ENCODE data around the gene MAPK8. TPM values are rescaled to one million over a fixed set of nuclear protein-coding genes. Genes with fewer than 3 reads are reported as not detected.

The MAPK8 gene
- total and polyA plus RNA-seq, 9 of the 15 experiments (the other 6 are each of a cell fraction or from before 2014, with no cell fraction given): 6.4 to 159 (median 71.0) TPM

GRCh38 chr10:48468130-48468790 is 161.8 kb downstream of the MAPK8 start (continued):
- TF ChIP-seq ZNF318 (IDR thresholded peaks at IDR 0.05; ENCODE audit: borderline replicate concordance in 1 of 2, low read depth in 1 of 2): no peak
- TF ChIP-seq MEF2D (tag; conservative IDR thresholded peaks at IDR 0.05; ENCODE audit: low read depth): no peak
- TF ChIP-seq, protein P1, sequence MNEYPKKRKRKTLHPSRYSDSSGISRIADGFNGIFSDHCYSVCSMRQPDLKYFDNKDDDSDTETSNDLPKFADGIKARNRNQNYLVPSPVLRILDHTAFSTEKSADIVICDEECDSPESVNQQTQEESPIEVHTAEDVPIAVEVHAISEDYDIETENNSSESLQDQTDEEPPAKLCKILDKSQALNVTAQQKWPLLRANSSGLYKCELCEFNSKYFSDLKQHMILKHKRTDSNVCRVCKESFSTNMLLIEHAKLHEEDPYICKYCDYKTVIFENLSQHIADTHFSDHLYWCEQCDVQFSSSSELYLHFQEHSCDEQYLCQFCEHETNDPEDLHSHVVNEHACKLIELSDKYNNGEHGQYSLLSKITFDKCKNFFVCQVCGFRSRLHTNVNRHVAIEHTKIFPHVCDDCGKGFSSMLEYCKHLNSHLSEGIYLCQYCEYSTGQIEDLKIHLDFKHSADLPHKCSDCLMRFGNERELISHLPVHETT (CRISPR knock-in tag; conservative IDR thresholded peaks at IDR 0.05 in 1 of 2, IDR thresholded peaks at IDR 0.05 in 1 of 2): no peak
- TF ChIP-seq, protein P2, sequence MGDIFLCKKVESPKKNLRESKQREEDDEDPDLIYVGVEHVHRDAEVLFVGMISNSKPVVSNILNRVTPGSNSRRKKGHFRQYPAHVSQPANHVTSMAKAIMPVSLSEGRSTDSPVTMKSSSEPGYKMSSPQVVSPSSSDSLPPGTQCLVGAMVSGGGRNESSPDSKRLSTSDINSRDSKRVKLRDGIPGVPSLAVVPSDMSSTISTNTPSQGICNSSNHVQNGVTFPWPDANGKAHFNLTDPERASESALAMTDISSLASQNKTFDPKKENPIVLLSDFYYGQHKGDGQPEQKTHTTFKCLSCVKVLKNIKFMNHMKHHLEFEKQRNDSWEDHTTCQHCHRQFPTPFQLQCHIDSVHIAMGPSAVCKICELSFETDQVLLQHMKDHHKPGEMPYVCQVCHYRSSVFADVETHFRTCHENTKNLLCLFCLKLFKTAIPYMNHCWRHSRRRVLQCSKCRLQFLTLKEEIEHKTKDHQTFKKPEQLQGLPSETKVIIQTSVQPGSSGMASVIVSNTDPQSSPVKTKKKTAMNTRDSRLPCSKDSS (IDR thresholded peaks at IDR 0.05; ENCODE audit: low read depth, partially characterized antibody): no peak
- no peak for TF ChIP-seq NCOA4 (IDR thresholded peaks at IDR 0.05; ENCODE audit: partially characterized antibody)
- TF ChIP-seq, protein P3, sequence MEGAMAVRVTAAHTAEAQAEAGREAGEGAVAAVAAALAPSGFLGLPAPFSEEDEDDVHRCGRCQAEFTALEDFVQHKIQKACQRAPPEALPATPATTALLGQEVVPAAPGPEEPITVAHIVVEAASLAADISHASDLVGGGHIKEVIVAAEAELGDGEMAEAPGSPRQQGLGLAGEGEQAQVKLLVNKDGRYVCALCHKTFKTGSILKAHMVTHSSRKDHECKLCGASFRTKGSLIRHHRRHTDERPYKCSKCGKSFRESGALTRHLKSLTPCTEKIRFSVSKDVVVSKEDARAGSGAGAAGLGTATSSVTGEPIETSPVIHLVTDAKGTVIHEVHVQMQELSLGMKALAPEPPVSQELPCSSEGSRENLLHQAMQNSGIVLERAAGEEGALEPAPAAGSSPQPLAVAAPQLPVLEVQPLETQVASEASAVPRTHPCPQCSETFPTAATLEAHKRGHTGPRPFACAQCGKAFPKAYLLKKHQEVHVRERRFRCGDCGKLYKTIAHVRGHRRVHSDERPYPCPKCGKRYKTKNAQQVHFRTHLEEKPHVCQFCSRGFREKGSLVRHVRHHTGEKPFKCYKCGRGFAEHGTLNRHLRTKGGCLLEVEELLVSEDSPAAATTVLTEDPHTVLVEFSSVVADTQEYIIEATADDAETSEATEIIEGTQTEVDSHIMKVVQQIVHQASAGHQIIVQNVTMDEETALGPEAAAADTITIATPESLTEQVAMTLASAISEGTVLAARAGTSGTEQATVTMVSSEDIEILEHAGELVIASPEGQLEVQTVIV (CRISPR knock-in tag; IDR thresholded peaks at IDR 0.05; ENCODE audit: borderline replicate concordance): no peak
- TF ChIP-seq, protein P4, sequence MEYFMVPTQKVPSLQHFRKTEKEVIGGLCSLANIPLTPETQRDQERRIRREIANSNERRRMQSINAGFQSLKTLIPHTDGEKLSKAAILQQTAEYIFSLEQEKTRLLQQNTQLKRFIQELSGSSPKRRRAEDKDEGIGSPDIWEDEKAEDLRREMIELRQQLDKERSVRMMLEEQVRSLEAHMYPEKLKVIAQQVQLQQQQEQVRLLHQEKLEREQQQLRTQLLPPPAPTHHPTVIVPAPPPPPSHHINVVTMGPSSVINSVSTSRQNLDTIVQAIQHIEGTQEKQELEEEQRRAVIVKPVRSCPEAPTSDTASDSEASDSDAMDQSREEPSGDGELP (CRISPR knock-in tag; IDR thresholded peaks at IDR 0.05; ENCODE audit: borderline replicate concordance): no peak; the same call in 1 of the 2 replicates
- no peak for TF ChIP-seq SAFB (IDR thresholded peaks at IDR 0.05; ENCODE audit: borderline replicate concordance, low read depth, low read length)
- peak; percentile 30; the same call in 1 of the 2 replicates for TF ChIP-seq TCF7 (IDR thresholded peaks at IDR 0.05; ENCODE audit: borderline replicate concordance)
- TF ChIP-seq PML (IDR thresholded peaks at IDR 0.05; ENCODE audit: low read length): peak; percentile 85; the same call in 1 of the 2 replicates

Measured in K562 (cell line).